SK-N-SH treated with all-trans-retinoic acid at 6 μM for 48 hours (cell line): ENCODE data around the gene FOLR1.
"Not testable (repeated sequence)": the region's sequence is repeated elsewhere in the genome, so short reads cannot be mapped to it uniquely, and the experiment has no call there.

Experiments
- ATAC-seq: fragments of 200-7000 bp; cut with Tn5 transposase; 3 replicates; pipeline ENCODE4 v1.9.1; 2020; ENCODE audit warnings: mild to moderate bottlenecking, moderate library complexity
- ARNTL ChIP-seq: fragments of 450-650 bp; formaldehyde crosslinking; IDR thresholded peaks from 2 replicates; pipeline ENCODE4 v1.5.0; 2020; ENCODE audit warnings: low read depth, mild to moderate bottlenecking, moderate library complexity, borderline replicate concordance
- BACH2 ChIP-seq: fragments of 250-450 bp; sonication (Bioruptor Pico); IDR thresholded peaks from 2 replicates; pipeline ENCODE4 v1.9.0; 2021; ENCODE audit warnings: mild to moderate bottlenecking, borderline replicate concordance
- CSDC2 ChIP-seq: fragments of 250-450 bp; sonication (Bioruptor Pico); IDR thresholded peaks from 2 replicates; pipeline ENCODE4 v1.5.0; 2020; ENCODE audit warnings: mild to moderate bottlenecking, moderate library complexity
- ESRRG ChIP-seq: fragments of 250-450 bp; sonication (Bioruptor Pico); IDR thresholded peaks from 2 replicates; pipeline ENCODE4 v1.6.1; 2021; ENCODE audit warnings: mild to moderate bottlenecking
- GLIS3 ChIP-seq: fragments of 250-450 bp; sonication (Bioruptor Pico); IDR thresholded peaks from 2 replicates; pipeline ENCODE4 v1.5.0; 2020; ENCODE audit warnings: mild to moderate bottlenecking, moderate library complexity
- ISL1 ChIP-seq: fragments of 250-450 bp; sonication (Bioruptor Pico); IDR thresholded peaks from 2 replicates; pipeline ENCODE4 v2.1.2; 2022; ENCODE audit warnings: mild to moderate bottlenecking, moderate library complexity
- OSR1 ChIP-seq: fragments of 250-450 bp; sonication (Bioruptor Pico); IDR thresholded peaks from 2 replicates; pipeline ENCODE4 v1.8.0; 2022; ENCODE audit warnings: moderate library complexity, mild to moderate bottlenecking, inconsistent platforms
- PATZ1 ChIP-seq: fragments of 250-450 bp; sonication (Bioruptor Pico); IDR thresholded peaks from 2 replicates; pipeline ENCODE4 v1.8.0; 2020; ENCODE audit warnings: mild to moderate bottlenecking, moderate library complexity, borderline replicate concordance
- PPARA ChIP-seq: fragments of 250-450 bp; sonication (Bioruptor Pico); IDR thresholded peaks from 2 replicates; pipeline ENCODE4 v1.5.0; 2020; ENCODE audit warnings: mild to moderate bottlenecking, borderline replicate concordance
- RARB ChIP-seq: fragments of 250-450 bp; sonication (Bioruptor Pico); IDR thresholded peaks from 2 replicates; pipeline ENCODE4 v1.8.0; 2021; ENCODE audit warnings: mild to moderate bottlenecking, moderate library complexity
- SNAI2 ChIP-seq: fragments of 250-450 bp; sonication (Bioruptor Pico); IDR thresholded peaks from 2 replicates; pipeline ENCODE4 v1.5.0; 2020; ENCODE audit warnings: mild to moderate bottlenecking, moderate library complexity
- TCF4 ChIP-seq: fragments of 250-450 bp; sonication (Bioruptor Pico); IDR thresholded peaks from 2 replicates; pipeline ENCODE4 v1.8.0; 2021; ENCODE audit warnings: mild to moderate bottlenecking, moderate library complexity, borderline replicate concordance
- TOX ChIP-seq: fragments of 250-450 bp; sonication (Bioruptor Pico); IDR thresholded peaks from 2 replicates; pipeline ENCODE4 v1.8.0; 2021; ENCODE audit warnings: mild to moderate bottlenecking, moderate library complexity, borderline replicate concordance
- TSHZ2 ChIP-seq: fragments of 250-450 bp; sonication (Bioruptor Pico); IDR thresholded peaks from 2 replicates; pipeline ENCODE4 v1.5.0; 2020; ENCODE audit warnings: mild to moderate bottlenecking, moderate library complexity
- ZC3H10 ChIP-seq: fragments of 250-450 bp; sonication (Bioruptor Pico); IDR thresholded peaks from 2 replicates; pipeline ENCODE4 v1.5.1; 2021; ENCODE audit warnings: mild to moderate bottlenecking, moderate library complexity
- ZFP3 ChIP-seq: fragments of 250-450 bp; sonication (Bioruptor Pico); IDR thresholded peaks from 2 replicates; pipeline ENCODE4 v1.5.0; 2020; ENCODE audit warnings: mild to moderate bottlenecking, moderate library complexity
- ZFP30 ChIP-seq: fragments of 450-650 bp; formaldehyde crosslinking; IDR thresholded peaks from 2 replicates; pipeline ENCODE4 v1.5.0; 2022; ENCODE audit warnings: mild to moderate bottlenecking, moderate library complexity
- ZNF565 ChIP-seq: fragments of 450-650 bp; formaldehyde crosslinking; conservative IDR thresholded peaks from 2 replicates; pipeline ENCODE4 v1.5.0; 2020; ENCODE audit warnings: low read depth, mild to moderate bottlenecking, moderate library complexity
- ZNF70 ChIP-seq: fragments of 450-650 bp; formaldehyde crosslinking; IDR thresholded peaks from 2 replicates; pipeline ENCODE4 v1.5.0; 2020; ENCODE audit warnings: mild to moderate bottlenecking, moderate library complexity
- ZNF8 ChIP-seq: fragments of 450-650 bp; formaldehyde crosslinking; IDR thresholded peaks from 2 replicates; pipeline ENCODE4 v1.5.0; 2020; ENCODE audit warnings: mild to moderate bottlenecking, moderate library complexity
- TF ChIP-seq, protein P1 (sequence below): fragments of 250-450 bp; sonication (Bioruptor Pico); IDR thresholded peaks from 2 replicates; pipeline ENCODE4 v1.5.1; 2021; ENCODE audit warnings: mild to moderate bottlenecking, moderate library complexity

The FOLR1 gene

DNA sequence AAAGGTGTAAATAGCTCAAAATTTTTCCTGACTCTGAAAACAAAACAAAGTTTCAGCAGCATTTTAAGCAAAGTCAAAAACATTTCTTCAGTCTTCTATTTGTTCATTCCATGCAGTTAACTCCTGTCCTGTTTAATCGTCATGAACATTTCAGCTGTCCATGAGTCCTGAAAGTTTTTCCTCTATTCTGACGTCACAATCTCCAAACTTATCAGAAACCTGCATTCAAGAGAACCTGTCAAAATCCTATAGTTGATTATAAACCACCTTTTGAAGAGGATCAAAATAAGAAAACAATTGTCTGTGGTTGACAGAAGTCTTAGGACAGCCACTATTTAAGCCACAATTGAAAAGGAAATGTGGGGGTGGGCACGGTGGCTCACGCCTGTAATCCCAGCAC is 41.1 kb upstream of the FOLR1 start:
- TF ChIP-seq ZC3H10 (CRISPR knock-in tag), result no peak
- ATAC-seq, result no peak

DNA sequence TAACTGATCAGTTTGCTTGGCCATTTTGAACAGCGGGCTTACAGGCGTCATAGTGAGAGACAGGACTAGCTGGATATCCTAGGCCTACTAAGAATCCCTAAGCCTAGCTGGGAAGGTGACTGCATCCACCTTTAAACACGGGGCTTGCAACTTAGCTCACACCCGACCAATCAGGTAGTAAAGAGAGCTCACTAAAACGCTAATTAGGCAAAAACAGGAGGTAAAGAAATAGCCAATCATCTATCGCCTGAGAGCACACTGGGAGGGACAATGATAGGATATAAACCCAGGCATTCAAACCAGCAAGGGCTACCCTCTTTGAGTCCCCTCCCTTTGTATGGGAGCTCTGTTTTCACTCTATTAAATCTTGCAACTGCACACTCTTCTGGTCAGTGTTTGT is 38.1 kb upstream of the FOLR1 start:
- not testable (repeated sequence) for ATAC-seq

GRCh38 chr11:72154816-72155215 is 37.1 kb upstream of the FOLR1 start:
- no peak for ATAC-seq
- TF ChIP-seq, protein P1, sequence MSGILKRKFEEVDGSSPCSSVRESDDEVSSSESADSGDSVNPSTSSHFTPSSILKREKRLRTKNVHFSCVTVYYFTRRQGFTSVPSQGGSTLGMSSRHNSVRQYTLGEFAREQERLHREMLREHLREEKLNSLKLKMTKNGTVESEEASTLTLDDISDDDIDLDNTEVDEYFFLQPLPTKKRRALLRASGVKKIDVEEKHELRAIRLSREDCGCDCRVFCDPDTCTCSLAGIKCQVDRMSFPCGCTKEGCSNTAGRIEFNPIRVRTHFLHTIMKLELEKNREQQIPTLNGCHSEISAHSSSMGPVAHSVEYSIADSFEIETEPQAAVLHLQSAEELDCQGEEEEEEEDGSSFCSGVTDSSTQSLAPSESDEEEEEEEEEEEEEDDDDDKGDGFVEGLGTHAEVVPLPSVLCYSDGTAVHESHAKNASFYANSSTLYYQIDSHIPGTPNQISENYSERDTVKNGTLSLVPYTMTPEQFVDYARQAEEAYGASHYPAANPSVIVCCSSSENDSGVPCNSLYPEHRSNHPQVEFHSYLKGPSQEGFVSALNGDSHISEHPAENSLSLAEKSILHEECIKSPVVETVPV (CRISPR knock-in tag), result no peak
- TF ChIP-seq ZFP30 (CRISPR knock-in tag), result no peak
- no peak for TF ChIP-seq GLIS3 (CRISPR knock-in tag)
- TF ChIP-seq PATZ1, result no peak
- TF ChIP-seq BACH2, result no peak
- no peak for TF ChIP-seq ISL1 (CRISPR knock-in tag)
- no peak for TF ChIP-seq ZNF70
- no peak for TF ChIP-seq RARB
- TF ChIP-seq ZNF565 (CRISPR knock-in tag), result no peak
- no peak for TF ChIP-seq ZNF8
- TF ChIP-seq, all 23 proteins: peak for 0

- TF ChIP-seq CSDC2 (CRISPR knock-in tag) (no peak), ZNF70 (no peak), TOX (CRISPR knock-in tag) (no peak), OSR1 (no peak), TCF4 (CRISPR knock-in tag) (no peak), ZNF565 (CRISPR knock-in tag) (no peak), BACH2 (no peak), ZFP3 (CRISPR knock-in tag) (no peak), SNAI2 (CRISPR knock-in tag) (no peak), ZNF8 (no peak), ZC3H10 (CRISPR knock-in tag) (no peak), ZFP30 (CRISPR knock-in tag) (no peak), ARNTL (CRISPR knock-in tag) (no peak), PPARA (CRISPR knock-in tag) (no peak), ESRRG (CRISPR knock-in tag) (no peak)
- no peak for ATAC-seq
These were observed 36.2 kb upstream of the FOLR1 start for GRCh38 chr11:72155751-72156150.

- TF ChIP-seq PATZ1, result no peak
- no peak for TF ChIP-seq RARB
- no peak for TF ChIP-seq ZNF8
- no peak for TF ChIP-seq CSDC2 (CRISPR knock-in tag)
- no peak for TF ChIP-seq ARNTL (CRISPR knock-in tag)
- TF ChIP-seq SNAI2 (CRISPR knock-in tag), result no peak
- TF ChIP-seq, all 23 proteins: peak for 0
These were observed 34.8 kb upstream of the FOLR1 start for GRCh38 chr11:72157131-72157530.

GRCh38 chr11:72160319-72160718 is 31.6 kb upstream of the FOLR1 start:
- no peak for ATAC-seq
- no peak for TF ChIP-seq ZC3H10 (CRISPR knock-in tag)
- TF ChIP-seq, protein P1 (CRISPR knock-in tag), result no peak
- TF ChIP-seq CSDC2 (CRISPR knock-in tag), result no peak
- TF ChIP-seq ZNF565 (CRISPR knock-in tag), result no peak
- TF ChIP-seq PPARA (CRISPR knock-in tag), result no peak
- no peak for TF ChIP-seq TCF4 (CRISPR knock-in tag)
- no peak for TF ChIP-seq SNAI2 (CRISPR knock-in tag)
- no peak for TF ChIP-seq TSHZ2 (CRISPR knock-in tag)
- no peak for TF ChIP-seq ARNTL (CRISPR knock-in tag)
- no peak for TF ChIP-seq GLIS3 (CRISPR knock-in tag)

More at GRCh38 chr11:72157131-72157530, 34.8 kb upstream of the FOLR1 start:
- ATAC-seq, result no peak
